GM12878 (cell line): ENCODE data around the gene IL1B. TPM values are rescaled to one million over a fixed set of nuclear protein-coding genes. Genes with fewer than 3 reads are reported as not detected.

Experiments used
- ATAC-seq: fragments of 200-7000 bp; cut with Tn5 transposase; 3 replicates; pipeline ENCODE4 v1.9.1; 2020; ENCODE audit warnings: mild to moderate bottlenecking, moderate library complexity
- BruUV-seq: library from RNA; stranded (reverse); fragments of 400-500 nt; replicated peaks from 2 replicates; lab custom pipeline; 2021; lab: Mats Ljungman, UMichigan
- CTCF ChIA-PET: fragments of 300-600 bp; sonication (Branson Sonifier 250); formaldehyde crosslinking; extraction: SDS; loops from one replicate; lab custom pipeline; 2021; ENCODE audit warnings: inconsistent platforms; lab: Yijun Ruan, JAX
- POLR2A ChIA-PET: fragments of 350-600 bp; formaldehyde crosslinking; extraction: SDS; loops from one replicate; lab custom pipeline; 2021; ENCODE audit warnings: inconsistent platforms; lab: Charles Lee
- RAD21 ChIA-PET: fragments of 300-600 bp; sonication (Branson Sonifier 250); formaldehyde crosslinking; loops from one replicate; lab custom pipeline; 2023; ENCODE audit warnings: antibody characterized with exemption; ENCODE audit not compliant: unreplicated experiment; lab: Charles Lee
- SMC1A ChIA-PET: fragments of 300-600 bp; sonication (Branson Sonifier 250); formaldehyde crosslinking; loops from one replicate; lab custom pipeline; 2023; ENCODE audit not compliant: unreplicated experiment, uncharacterized antibody; lab: Charles Lee
- DNase-seq: peaks from one replicate; pipeline ENCODE4 v3.0.0-alpha.2; 2011; ENCODE audit warnings: low read depth, low spot score
- FAIRE-seq: peaks from 3 replicates; lab custom pipeline; 2011; peaks lifted over from hg19 to GRCh38; lab: Jason Lieb, UNC
- H2AFZ ChIP-seq: 2 replicates; pipeline ENCODE4 v1.6.0; 2011; ENCODE audit warnings: low read depth, low read length, control low read depth; ENCODE audit not compliant: control insufficient read depth
- H3K27ac ChIP-seq: 2 replicates; pipeline ENCODE4 v1.5.1; 2011; ENCODE audit warnings: control low read depth; ENCODE audit not compliant: control insufficient read depth, insufficient read depth
- H3K27me3 ChIP-seq, 2 experiments: replicated peaks in 1 of 2; 2 replicates each; pipeline versions ENCODE4 v1.6.0 to v1.6.1; 2011; ENCODE audit warnings: low read length in 1 of 2; ENCODE audit not compliant: control insufficient read depth in 2 of 2, insufficient read depth in 2 of 2
- H3K36me3 ChIP-seq, 2 experiments: 2 replicates each; pipeline ENCODE4 v1.5.1; 2011; ENCODE audit warnings: low read length in 1 of 2; ENCODE audit not compliant: control insufficient read depth in 2 of 2, insufficient read depth in 2 of 2
- H3K4me1 ChIP-seq: 2 replicates; pipeline ENCODE4 v1.6.1; 2011; ENCODE audit warnings: mild to moderate bottlenecking, low read length, moderate library complexity, mixed read lengths; ENCODE audit not compliant: control insufficient read depth, insufficient read depth
- H3K4me2 ChIP-seq: 2 replicates; pipeline ENCODE4 v1.6.0; 2011; ENCODE audit warnings: control low read depth; ENCODE audit not compliant: control insufficient read depth, insufficient read depth
- H3K4me3 ChIP-seq: fragments of 200-600 bp; sonication (generic); 2 replicates; pipeline ENCODE4 v1.5.1; 2016
- H3K79me2 ChIP-seq: 2 replicates; pipeline ENCODE4 v1.6.0; 2011; ENCODE audit warnings: low read length; ENCODE audit not compliant: control insufficient read depth, insufficient read depth
- H3K9ac ChIP-seq: 2 replicates; pipeline ENCODE4 v1.8.0; 2011; ENCODE audit warnings: low read length, control low read depth, mixed read lengths; ENCODE audit not compliant: control insufficient read depth, insufficient read depth
- H3K9me3 ChIP-seq: replicated peaks from 3 replicates; pipeline ENCODE4 v1.5.1; 2011; ENCODE audit warnings: mild to moderate bottlenecking, low read length; ENCODE audit not compliant: control insufficient read depth, insufficient read depth
- H4K20me1 ChIP-seq: 2 replicates; pipeline ENCODE4 v1.6.0; 2011; ENCODE audit not compliant: control insufficient read depth, insufficient read depth
- BACH1 ChIP-seq: fragments of 450-650 bp; IDR thresholded peaks from 2 replicates; pipeline ENCODE4 v1.6.1; 2017; ENCODE audit warnings: mild to moderate bottlenecking, borderline replicate concordance
- CEBPZ ChIP-seq: fragments of 150-350 bp; IDR thresholded peaks from 2 replicates; pipeline ENCODE4 v1.6.1; 2016; ENCODE audit warnings: low read depth, low read length
- CHD1 ChIP-seq: IDR thresholded peaks from 2 replicates; pipeline ENCODE4 v1.6.1; 2012; ENCODE audit warnings: low read depth, low read length, improper control_type of control experiment
- CREM ChIP-seq: IDR thresholded peaks from 2 replicates; pipeline ENCODE4 v1.6.1; 2014; ENCODE audit warnings: antibody characterized with exemption, low read depth
- JUND ChIP-seq: IDR thresholded peaks from 2 replicates; pipeline ENCODE4 v1.6.1; 2012; ENCODE audit warnings: low read depth, mild to moderate bottlenecking, low read length, improper control_type of control experiment, moderate library complexity
- KDM1A ChIP-seq: fragments of 200-600 bp; sonication (generic); IDR thresholded peaks from 2 replicates; pipeline ENCODE4 v1.6.1; 2016; ENCODE audit warnings: borderline replicate concordance
- MTA3 ChIP-seq: IDR thresholded peaks from 2 replicates; pipeline ENCODE4 v1.6.1; 2012; ENCODE audit warnings: low read length, inconsistent platforms, borderline replicate concordance
- MYB ChIP-seq: fragments of 150-350 bp; IDR thresholded peaks from 2 replicates; pipeline ENCODE4 v1.6.1; 2014; ENCODE audit warnings: mild to moderate bottlenecking, low read depth, low read length, borderline replicate concordance
- MYC ChIP-seq: IDR thresholded peaks from 2 replicates; pipeline ENCODE4 v1.6.1; 2011; ENCODE audit warnings: mild to moderate bottlenecking, low read length, moderate library complexity, inconsistent platforms; ENCODE audit not compliant: insufficient read depth, insufficient replicate concordance, insufficient read length, severe bottlenecking
- NFYA ChIP-seq: IDR thresholded peaks from 2 replicates; pipeline ENCODE4 v1.6.1; 2011; ENCODE audit warnings: low read depth, mild to moderate bottlenecking, low read length, improper control_type of control experiment, borderline replicate concordance
- NFYB ChIP-seq: IDR thresholded peaks from 2 replicates; pipeline ENCODE4 v1.6.1; 2011; ENCODE audit warnings: low read depth, mild to moderate bottlenecking, low read length, improper control_type of control experiment, moderate library complexity; ENCODE audit not compliant: insufficient read depth
- NR2C2 ChIP-seq: IDR thresholded peaks from 2 replicates; pipeline ENCODE4 v1.6.1; 2011; ENCODE audit warnings: borderline replicate concordance, low read depth; ENCODE audit not compliant: control insufficient read depth, insufficient read length
- RAD21 ChIP-seq: IDR thresholded peaks from 2 replicates; pipeline ENCODE4 v1.6.1; 2011; ENCODE audit warnings: mild to moderate bottlenecking, low read depth, low read length, moderate library complexity; ENCODE audit not compliant: insufficient read depth
- RCOR1 ChIP-seq: conservative IDR thresholded peaks from 2 replicates; pipeline ENCODE4 v1.6.1; 2012; ENCODE audit warnings: low read depth, low read length, improper control_type of control experiment
- RELB ChIP-seq: fragments of 450-650 bp; IDR thresholded peaks from 2 replicates; pipeline ENCODE4 v1.6.1; 2017; ENCODE audit warnings: low read depth, mild to moderate bottlenecking, moderate library complexity
- SPI1 ChIP-seq: IDR thresholded peaks from 2 replicates; pipeline ENCODE4 v1.6.1; 2011; ENCODE audit warnings: low read depth, mild to moderate bottlenecking, low read length, moderate library complexity, borderline replicate concordance; ENCODE audit not compliant: insufficient read depth
- WRNIP1 ChIP-seq: IDR thresholded peaks from 2 replicates; pipeline ENCODE4 v1.6.1; 2011; ENCODE audit warnings: low read depth, low read length, improper control_type of control experiment, borderline replicate concordance
- ZBED1 ChIP-seq: IDR thresholded peaks from 2 replicates; pipeline ENCODE4 v1.6.1; 2016; ENCODE audit warnings: borderline replicate concordance
- ZNF207 ChIP-seq: fragments of 450-650 bp; IDR thresholded peaks from 2 replicates; pipeline ENCODE4 v1.6.1; 2014; ENCODE audit warnings: antibody characterized with exemption, mild to moderate bottlenecking, borderline replicate concordance
- WGBS: methylation state at CpG from one replicate; pipeline ENCODE4 v1.1.6; 2016; ENCODE audit warnings: low lambda C conversion rate; ENCODE audit not compliant: insufficient replicate concordance, insufficient coverage; ENCODE audit errors: missing lambda C conversion rate; 5-methylcytosine and 5-hydroxymethylcytosine counted together
- in situ Hi-C: fragments of 300-500 bp; cut with MboI; formaldehyde crosslinking; loops from 9 replicates; pipeline ENCODE4 v1.14.3; 2018; ENCODE audit warnings: mixed read lengths
- intact Hi-C: fragments of 100-400 bp; cut with micrococcal nuclease; formaldehyde crosslinking; loops from one replicate; pipeline ENCODE4 v1.14.2; 2022; ENCODE audit not compliant: unreplicated experiment
- polyA plus RNA-seq, 11 experiments: library from polyadenylated mRNA; depleted of rRNA in 4 of 11; unstranded in 6 of 11; stranded (reverse) in 5 of 11; fragments of >200 nt; fragmentation: Nextera tagmentation in 4 of 11; fragmentation: Illumina TruSeq in 1 of 11; extraction: Ambion mirVana in 4 of 11; extraction: Trizol in 1 of 11; gene quantifications; 1 replicate in 1 of 11; 2 replicates in 10 of 11; pipeline versions ENCODE4 v1.2.1 to v1.2.3, GENCODE V29; 2011 to 2016; ENCODE audit warnings: inconsistent platforms in 2 of 11, missing spikeins in 2 of 11, low read depth in 1 of 11
- total RNA-seq, 4 experiments: library from RNA; depleted of rRNA in 3 of 4; stranded (reverse); fragments of >200 nt in 3 of 4; fragmentation: Illumina TruSeq in 1 of 4; extraction: Trizol in 1 of 4; gene quantifications; 2 replicates each; pipeline versions ENCODE4 v1.2.1 to v1.2.3, GENCODE V29; 2013 to 2021

Gene IL1B
- total and polyA plus RNA-seq, 10 of the 15 experiments (the other 5 are each of a cell fraction or from before 2014, with no cell fraction given), result 0.20 to 1.6 (median 0.84) TPM

GRCh38 chr2:112843836-112844235 is 7.3 kb upstream of the IL1B start:
- Histone ChIP-seq H3K9ac (no peak overlapping the region), H3K79me2 (no peaks in the 10 kb centered on the region), H3K4me2 (no peak overlapping the region), H3K27ac (no peak overlapping the region), H2AFZ (no peak overlapping the region), H4K20me1 (no peaks in the 10 kb centered on the region), H3K4me3 (no peak overlapping the region), H3K9me3 (no peaks in the 10 kb centered on the region), H3K36me3 (no peaks in the 10 kb centered on the region), H3K27me3 (no peaks in the 10 kb centered on the region), H3K4me1 (peaks cover 20% of the 10 kb centered on the region)
- POLR2A ChIA-PET, result no interaction called here
- RAD21 ChIA-PET, result no interaction called here
- 71% methylated on average over 2 of the region's 2 CpGs for WGBS
- ATAC-seq (no peak), DNase-seq (no peak), FAIRE-seq (no peak)
- in situ Hi-C loops, result no loop called here
- intact Hi-C loops, result no loop called here
- SMC1A ChIA-PET, result interaction anchor here (1.5 to 2.9 kb wide), 4 partner anchors 42 to 96 kb away, joined by 3 to 11 read pairs (median 6); no protein-coding TSS in a partner anchor
- CTCF ChIA-PET, result interaction anchor here (1.2 kb wide), 1 partner anchor 95 kb away, joined by 3 read pairs; no protein-coding TSS in a partner anchor
- TF ChIP-seq WRNIP1, result no peak
- TF ChIP-seq MYC, result no peak
- no peak for TF ChIP-seq KDM1A
- no peak for TF ChIP-seq NFYB
- TF ChIP-seq MTA3, result no peak
- TF ChIP-seq MYB, result no peak
- TF ChIP-seq SPI1, result no peak
- no peak for TF ChIP-seq CEBPZ
- TF ChIP-seq ZBED1, result no peak
- no peak for TF ChIP-seq RCOR1
- TF ChIP-seq RELB, result no peak
- no peak for TF ChIP-seq BACH1
- TF ChIP-seq ZNF207, result no peak
- TF ChIP-seq CREM, result no peak
- TF ChIP-seq JUND, result no peak
- TF ChIP-seq NFYA, result no peak
- no peak for TF ChIP-seq RAD21
- no peak for TF ChIP-seq NR2C2
- TF ChIP-seq CHD1, result no peak
- no TSS peak for BruUV-seq
